Prostate gland (tissue), 2 donors: ENCODE results near the gene SEMA3F.

Experiments
- POLR2A ChIP-seq: fragments of 450-650 bp; IDR thresholded peaks from one replicate; pipeline ENCODE4 v1.6.1; 2016; ENCODE audit warnings: antibody characterized with exemption, mild to moderate bottlenecking
- TF ChIP-seq, protein P1 (sequence below), 4 experiments: fragments of 200-600 bp in 2 of 4; fragments of 450-650 bp in 2 of 4; sonication (generic) in 2 of 4; IDR thresholded peaks; 1 replicate in 3 of 4; 2 replicates in 1 of 4; pipeline ENCODE4 v1.5.1; 2016 to 2019; ENCODE audit warnings: antibody characterized with exemption in 4 of 4, mild to moderate bottlenecking in 2 of 4, moderate library complexity in 2 of 4

DNA sequence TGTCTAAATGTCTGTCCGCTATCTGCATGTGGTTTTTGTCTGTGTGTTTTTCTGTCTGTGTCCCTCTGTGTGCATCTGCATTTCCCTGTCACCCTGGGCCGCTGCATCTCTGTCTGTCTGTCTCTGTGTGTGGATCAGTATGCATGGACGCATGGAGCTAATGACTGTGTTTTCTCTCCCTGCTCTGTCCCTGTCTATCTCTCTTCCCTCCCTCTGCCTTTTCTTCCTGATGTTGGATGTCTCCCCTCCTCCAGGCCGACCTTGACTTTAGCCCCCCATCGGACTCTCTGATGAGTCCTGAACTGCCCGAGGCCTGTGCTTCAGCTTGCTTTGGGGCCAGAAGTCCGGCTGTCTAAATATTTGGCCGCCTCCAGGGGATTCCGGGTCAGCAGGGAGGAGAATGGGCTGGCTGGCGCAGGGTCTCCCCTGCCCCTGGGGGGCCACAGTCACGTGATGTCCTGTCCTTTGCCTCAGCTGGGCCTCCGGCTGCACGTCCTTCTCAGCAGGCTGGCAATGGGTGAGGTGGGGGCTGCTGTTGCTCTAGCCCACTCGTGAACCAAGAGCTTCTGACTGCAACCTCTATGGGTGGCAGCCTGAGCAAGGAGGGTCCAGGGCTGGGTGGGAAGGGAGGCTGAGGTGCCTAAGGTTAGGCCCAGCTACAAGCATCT, 53.7 kb downstream of the SEMA3F start:
- TF ChIP-seq POLR2A, result no peak
- TF ChIP-seq, protein P1, sequence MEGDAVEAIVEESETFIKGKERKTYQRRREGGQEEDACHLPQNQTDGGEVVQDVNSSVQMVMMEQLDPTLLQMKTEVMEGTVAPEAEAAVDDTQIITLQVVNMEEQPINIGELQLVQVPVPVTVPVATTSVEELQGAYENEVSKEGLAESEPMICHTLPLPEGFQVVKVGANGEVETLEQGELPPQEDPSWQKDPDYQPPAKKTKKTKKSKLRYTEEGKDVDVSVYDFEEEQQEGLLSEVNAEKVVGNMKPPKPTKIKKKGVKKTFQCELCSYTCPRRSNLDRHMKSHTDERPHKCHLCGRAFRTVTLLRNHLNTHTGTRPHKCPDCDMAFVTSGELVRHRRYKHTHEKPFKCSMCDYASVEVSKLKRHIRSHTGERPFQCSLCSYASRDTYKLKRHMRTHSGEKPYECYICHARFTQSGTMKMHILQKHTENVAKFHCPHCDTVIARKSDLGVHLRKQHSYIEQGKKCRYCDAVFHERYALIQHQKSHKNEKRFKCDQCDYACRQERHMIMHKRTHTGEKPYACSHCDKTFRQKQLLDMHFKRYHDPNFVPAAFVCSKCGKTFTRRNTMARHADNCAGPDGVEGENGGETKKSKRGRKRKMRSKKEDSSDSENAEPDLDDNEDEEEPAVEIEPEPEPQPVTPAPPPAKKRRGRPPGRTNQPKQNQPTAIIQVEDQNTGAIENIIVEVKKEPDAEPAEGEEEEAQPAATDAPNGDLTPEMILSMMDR (IDR thresholded peaks at IDR 0.05), result no peak
